ENCODE data around the gene BIVM.

The BIVM gene, protein sequence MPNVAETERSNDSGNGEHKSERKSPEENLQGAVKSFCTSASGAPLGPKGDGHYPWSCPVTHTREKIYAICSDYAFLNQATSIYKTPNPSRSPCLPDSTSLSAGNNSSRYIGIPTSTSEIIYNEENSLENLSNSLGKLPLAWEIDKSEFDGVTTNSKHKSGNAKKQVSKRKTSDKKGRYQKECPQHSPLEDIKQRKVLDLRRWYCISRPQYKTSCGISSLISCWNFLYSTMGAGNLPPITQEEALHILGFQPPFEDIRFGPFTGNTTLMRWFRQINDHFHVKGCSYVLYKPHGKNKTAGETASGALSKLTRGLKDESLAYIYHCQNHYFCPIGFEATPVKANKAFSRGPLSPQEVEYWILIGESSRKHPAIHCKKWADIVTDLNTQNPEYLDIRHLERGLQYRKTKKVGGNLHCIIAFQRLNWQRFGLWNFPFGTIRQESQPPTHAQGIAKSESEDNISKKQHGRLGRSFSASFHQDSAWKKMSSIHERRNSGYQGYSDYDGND

DNA sequence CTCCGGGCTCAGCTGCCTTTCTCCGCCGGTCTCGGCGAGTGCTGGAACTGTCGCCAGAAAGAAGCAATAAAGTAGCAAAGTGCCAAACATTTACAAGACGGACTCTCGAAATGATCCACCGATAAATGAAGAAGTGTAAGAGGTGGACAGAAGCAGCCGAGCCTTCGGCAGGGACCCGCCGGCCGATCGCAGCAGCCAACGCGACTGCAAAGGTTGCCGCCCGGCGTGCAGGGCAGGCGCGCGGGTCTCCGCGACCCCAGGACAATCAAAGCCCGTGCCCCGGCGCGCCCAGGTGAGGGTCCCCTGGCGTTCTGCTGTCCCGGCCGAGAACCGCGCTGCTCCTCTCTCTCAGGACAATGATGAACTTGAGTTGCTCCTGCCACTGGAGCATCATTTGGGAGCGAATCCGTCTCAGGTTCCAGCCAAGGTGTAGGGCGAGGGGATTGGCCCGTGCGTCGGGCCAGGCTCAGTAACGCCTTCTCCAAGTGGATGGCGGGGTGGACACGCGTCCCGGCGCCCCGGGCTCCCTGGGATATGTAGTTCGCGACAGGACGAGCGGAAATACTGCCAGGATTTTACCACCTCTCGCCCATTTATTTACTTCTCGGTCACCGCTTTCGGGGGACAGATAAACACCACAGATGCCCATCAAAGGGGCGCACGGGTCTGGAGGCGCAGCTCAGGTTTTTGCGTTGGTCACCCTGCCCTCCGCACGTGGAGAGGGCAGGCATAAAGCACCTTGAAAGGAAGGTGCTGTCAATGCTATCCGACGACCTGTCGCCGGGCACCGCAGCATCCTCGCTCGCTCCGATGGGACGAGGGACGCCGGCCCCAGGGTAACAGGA lies at the start of gene BIVM, which contains the start of gene POGLUT2:
BIVM (plus strand) TSS at position 539 of the 845 bp plus-strand sequence. CDS start 8,149 bp downstream, outside the sequence.
POGLUT2 (minus strand) TSS at position 396 of the 845 bp plus-strand sequence; CDS start at position 90, 306 bp downstream.
- H3K9me3 ChIP-seq (ENCODE audit: control insufficient read depth in 2 of 2, low read length in 2 of 2): no peaks in the 10 kb centered on the region
- peak within 1 kb of the TSS; percentile 64 to 70 for H3K27ac ChIP-seq (ENCODE audit: low read depth in 2 of 2, low read length in 2 of 2)
- peaks cover 0 to 9% of the 10 kb centered on the region in 2 donors for H3K4me1 ChIP-seq (ENCODE audit: control insufficient read depth in 2 of 2, insufficient read depth in 2 of 2, low read length in 2 of 2)
- H3K4me3 ChIP-seq (ENCODE audit: low read length in 2 of 2): peak within 1 kb of the TSS; percentile 65 to 83
- no peaks in the 10 kb centered on the region for H3K27me3 ChIP-seq (ENCODE audit: control insufficient read depth in 2 of 2, insufficient read depth in 2 of 2, low read length in 2 of 2)
- no peaks in the 10 kb centered on the region for H3K36me3 ChIP-seq (ENCODE audit: control insufficient read depth in 2 of 2, insufficient read depth in 2 of 2, low read length in 2 of 2)
- peak within 1 kb of the TSS; percentile 52 to 81 for H3K9ac ChIP-seq (ENCODE audit: low read depth in 1 of 2, low read length in 2 of 2)

DNA sequence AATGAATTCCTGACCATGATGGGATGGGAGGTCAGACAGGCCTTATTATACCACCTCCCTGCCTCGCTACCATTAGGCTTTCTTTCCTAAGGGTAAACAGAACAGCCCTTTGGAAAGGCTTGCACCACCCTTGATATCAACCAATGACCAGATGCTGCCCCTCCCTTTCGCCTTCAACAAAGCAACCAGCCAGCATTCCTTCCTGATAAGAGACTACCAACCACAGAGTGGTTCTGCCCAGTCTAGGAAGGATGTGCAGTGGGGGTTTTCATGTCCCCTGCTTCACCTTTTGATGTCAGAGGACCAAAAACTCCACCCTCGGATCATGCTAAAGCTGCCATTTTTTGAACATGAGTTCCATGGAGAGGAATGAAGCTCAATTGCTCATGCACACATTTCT lies 47.0 kb upstream of the BIVM start:
- peaks cover 0 to 3% of the 10 kb centered on the region in 2 donors for H3K9me3 ChIP-seq (ENCODE audit: control insufficient read depth in 2 of 2, low read length in 2 of 2)
- H3K4me1 ChIP-seq (ENCODE audit: control insufficient read depth in 2 of 2, insufficient read depth in 2 of 2, low read length in 2 of 2): no peaks in the 10 kb centered on the region
- no peak overlapping the region for H3K27ac ChIP-seq (ENCODE audit: low read depth in 2 of 2, low read length in 2 of 2)
- H3K27me3 ChIP-seq (ENCODE audit: control insufficient read depth in 2 of 2, insufficient read depth in 2 of 2, low read length in 2 of 2): no peaks in the 10 kb centered on the region
- H3K36me3 ChIP-seq (ENCODE audit: control insufficient read depth in 2 of 2, insufficient read depth in 2 of 2, low read length in 2 of 2): no peaks in the 10 kb centered on the region
- H3K4me3 ChIP-seq (ENCODE audit: low read length in 2 of 2): no peak overlapping the region
- H3K9ac ChIP-seq (ENCODE audit: low read depth in 1 of 2, low read length in 2 of 2): no peak overlapping the region

DNA sequence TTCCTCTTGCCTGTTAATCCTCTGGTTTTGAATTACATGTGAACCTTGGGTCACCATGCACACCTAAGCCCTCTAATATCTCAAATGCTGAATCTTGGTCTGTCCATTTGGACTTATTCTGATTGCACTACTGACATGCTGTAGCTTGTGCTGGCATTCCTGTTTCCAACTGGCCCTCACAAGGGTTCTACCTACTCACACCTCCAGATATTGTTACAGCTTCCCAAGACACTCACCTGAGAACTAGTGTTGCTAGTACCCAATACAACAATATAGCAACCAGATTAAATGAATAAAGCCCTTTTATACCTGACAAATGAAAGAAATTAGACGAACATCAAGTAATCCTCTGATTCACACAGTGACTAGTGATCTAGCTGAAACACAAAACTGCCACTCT lies 41.9 kb upstream of the BIVM start:
- H3K27me3 ChIP-seq (ENCODE audit: control insufficient read depth in 2 of 2, insufficient read depth in 2 of 2, low read length in 2 of 2): no peaks in the 10 kb centered on the region
- H3K4me3 ChIP-seq (ENCODE audit: low read length in 2 of 2): no peak overlapping the region
- no peaks in the 10 kb centered on the region for H3K4me1 ChIP-seq (ENCODE audit: control insufficient read depth in 2 of 2, insufficient read depth in 2 of 2, low read length in 2 of 2)
- H3K9me3 ChIP-seq (ENCODE audit: control insufficient read depth in 2 of 2, low read length in 2 of 2): peaks cover 0 to 2% of the 10 kb centered on the region in 2 donors
- H3K9ac ChIP-seq (ENCODE audit: low read depth in 1 of 2, low read length in 2 of 2): no peak overlapping the region
- no peak overlapping the region for H3K27ac ChIP-seq (ENCODE audit: low read depth in 2 of 2, low read length in 2 of 2)
- no peaks in the 10 kb centered on the region for H3K36me3 ChIP-seq (ENCODE audit: control insufficient read depth in 2 of 2, insufficient read depth in 2 of 2, low read length in 2 of 2)

DNA sequence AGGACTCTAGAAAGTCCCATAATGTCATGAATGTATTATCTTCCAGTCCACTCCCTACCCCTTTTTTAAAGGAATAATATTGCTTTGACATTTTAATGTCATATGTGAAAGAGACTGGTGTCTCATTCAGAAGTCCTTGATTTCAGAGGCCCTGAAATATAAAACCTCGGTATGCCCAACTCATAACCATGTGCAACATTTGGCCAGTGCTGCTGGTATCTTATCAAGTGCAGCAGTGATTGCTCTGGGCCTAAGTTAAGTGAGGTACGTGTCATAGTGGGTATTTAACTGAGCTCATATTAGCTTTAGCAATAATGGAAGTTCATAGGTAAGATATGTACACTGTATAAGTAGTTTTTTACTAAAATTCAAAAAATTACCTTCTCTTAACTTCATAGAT lies 40.1 kb upstream of the BIVM start:
- H3K9me3 ChIP-seq (ENCODE audit: control insufficient read depth in 2 of 2, low read length in 2 of 2): no peaks in the 10 kb centered on the region
- H3K36me3 ChIP-seq (ENCODE audit: control insufficient read depth in 2 of 2, insufficient read depth in 2 of 2, low read length in 2 of 2): no peaks in the 10 kb centered on the region

DNA sequence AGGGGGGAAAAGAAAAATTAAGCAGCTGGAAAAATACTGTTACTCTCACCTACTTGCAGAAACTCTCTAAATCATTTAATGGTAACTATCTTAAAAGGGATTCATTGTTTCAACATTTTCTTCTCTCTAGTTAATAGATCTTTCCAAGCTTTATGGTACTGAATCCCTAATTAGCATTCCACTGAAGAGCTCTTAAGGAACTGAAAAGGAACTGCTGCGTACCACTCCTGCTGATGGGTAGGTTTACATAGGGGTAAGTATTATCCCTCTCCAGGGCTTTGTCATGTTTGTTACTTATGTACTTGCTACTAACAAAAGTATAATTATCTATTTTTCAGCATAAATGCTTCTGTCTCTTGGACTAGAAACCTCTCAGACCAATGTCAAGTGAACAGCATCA lies 37.8 kb upstream of the BIVM start:
- no peaks in the 10 kb centered on the region for H3K4me1 ChIP-seq (ENCODE audit: control insufficient read depth in 2 of 2, insufficient read depth in 2 of 2, low read length in 2 of 2)
- H3K27me3 ChIP-seq (ENCODE audit: control insufficient read depth in 2 of 2, insufficient read depth in 2 of 2, low read length in 2 of 2): no peaks in the 10 kb centered on the region
- H3K27ac ChIP-seq (ENCODE audit: low read depth in 2 of 2, low read length in 2 of 2): no peak overlapping the region
- H3K9me3 ChIP-seq (ENCODE audit: control insufficient read depth in 2 of 2, low read length in 2 of 2): no peaks in the 10 kb centered on the region
- H3K4me3 ChIP-seq (ENCODE audit: low read length in 2 of 2): no peak overlapping the region
- no peak overlapping the region for H3K9ac ChIP-seq (ENCODE audit: low read depth in 1 of 2, low read length in 2 of 2)
- no peaks in the 10 kb centered on the region for H3K36me3 ChIP-seq (ENCODE audit: control insufficient read depth in 2 of 2, insufficient read depth in 2 of 2, low read length in 2 of 2)

More for the DNA sequence above, 40.1 kb upstream of the BIVM start:
- no peak overlapping the region for H3K27ac ChIP-seq (ENCODE audit: low read depth in 2 of 2, low read length in 2 of 2)
- H3K4me1 ChIP-seq (ENCODE audit: control insufficient read depth in 2 of 2, insufficient read depth in 2 of 2, low read length in 2 of 2): no peaks in the 10 kb centered on the region
- H3K4me3 ChIP-seq (ENCODE audit: low read length in 2 of 2): no peak overlapping the region
- H3K9ac ChIP-seq (ENCODE audit: low read depth in 1 of 2, low read length in 2 of 2): no peak overlapping the region
- H3K27me3 ChIP-seq (ENCODE audit: control insufficient read depth in 2 of 2, insufficient read depth in 2 of 2, low read length in 2 of 2): no peaks in the 10 kb centered on the region

DNA sequence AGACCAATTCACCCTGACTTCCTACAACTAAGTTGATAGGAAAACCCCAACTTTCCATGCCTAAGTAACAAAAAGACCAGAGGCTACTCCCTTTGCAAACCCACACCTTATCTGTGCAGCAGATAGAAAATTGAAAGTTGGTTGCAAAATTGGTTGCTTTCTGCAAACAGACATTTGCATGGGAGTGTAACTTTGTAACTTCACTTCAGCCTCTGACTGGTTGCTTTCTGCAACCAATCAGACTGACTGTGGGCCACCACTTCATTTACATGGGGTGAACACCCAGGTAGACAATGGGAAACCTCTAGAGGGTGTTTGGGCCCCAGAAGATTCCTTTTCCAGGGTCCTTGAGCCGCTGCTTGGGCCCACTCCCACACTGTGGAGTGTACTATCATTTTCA lies 35.2 kb upstream of the BIVM start:
- Histone ChIP-seq H3K27ac (ENCODE audit: low read depth in 2 of 2, low read length in 2 of 2) (no peak overlapping the region), H3K4me1 (ENCODE audit: control insufficient read depth in 2 of 2, insufficient read depth in 2 of 2, low read length in 2 of 2) (no peaks in the 10 kb centered on the region), H3K27me3 (ENCODE audit: control insufficient read depth in 2 of 2, insufficient read depth in 2 of 2, low read length in 2 of 2) (no peaks in the 10 kb centered on the region), H3K9me3 (ENCODE audit: control insufficient read depth in 2 of 2, low read length in 2 of 2) (no peaks in the 10 kb centered on the region), H3K4me3 (ENCODE audit: low read length in 2 of 2) (no peak overlapping the region), H3K36me3 (ENCODE audit: control insufficient read depth in 2 of 2, insufficient read depth in 2 of 2, low read length in 2 of 2) (peaks cover 0 to 3% of the 10 kb centered on the region in 2 donors), H3K9ac (ENCODE audit: low read depth in 1 of 2, low read length in 2 of 2) (no peak overlapping the region)

DNA sequence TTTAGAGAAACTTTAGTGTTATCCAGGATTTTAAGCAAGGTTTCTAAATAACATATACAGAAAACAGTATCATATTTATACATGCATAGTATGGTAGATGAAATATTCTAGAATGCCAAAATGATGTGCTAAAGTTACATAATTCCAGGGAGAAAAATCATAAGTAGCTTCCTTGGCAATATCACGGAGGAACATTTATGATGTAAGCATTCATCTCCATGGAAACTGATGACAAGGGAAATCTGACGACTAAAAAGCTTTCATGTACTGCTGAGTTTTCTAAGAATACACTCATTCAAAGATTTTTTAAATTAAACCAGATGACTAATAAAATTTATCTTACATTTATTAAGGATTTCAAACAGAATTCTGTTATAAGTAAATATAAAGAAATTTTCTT lies 30.0 kb upstream of the BIVM start:
- Histone ChIP-seq H3K9me3 (ENCODE audit: control insufficient read depth in 2 of 2, low read length in 2 of 2) (no peaks in the 10 kb centered on the region), H3K9ac (ENCODE audit: low read depth in 1 of 2, low read length in 2 of 2) (no peak overlapping the region), H3K36me3 (ENCODE audit: control insufficient read depth in 2 of 2, insufficient read depth in 2 of 2, low read length in 2 of 2) (peaks cover 0 to 3% of the 10 kb centered on the region in 2 donors), H3K27me3 (ENCODE audit: control insufficient read depth in 2 of 2, insufficient read depth in 2 of 2, low read length in 2 of 2) (no peaks in the 10 kb centered on the region), H3K27ac (ENCODE audit: low read depth in 2 of 2, low read length in 2 of 2) (no peak overlapping the region), H3K4me1 (ENCODE audit: control insufficient read depth in 2 of 2, insufficient read depth in 2 of 2, low read length in 2 of 2) (peaks cover 0 to 6% of the 10 kb centered on the region in 2 donors), H3K4me3 (ENCODE audit: low read length in 2 of 2) (no peak overlapping the region)

DNA sequence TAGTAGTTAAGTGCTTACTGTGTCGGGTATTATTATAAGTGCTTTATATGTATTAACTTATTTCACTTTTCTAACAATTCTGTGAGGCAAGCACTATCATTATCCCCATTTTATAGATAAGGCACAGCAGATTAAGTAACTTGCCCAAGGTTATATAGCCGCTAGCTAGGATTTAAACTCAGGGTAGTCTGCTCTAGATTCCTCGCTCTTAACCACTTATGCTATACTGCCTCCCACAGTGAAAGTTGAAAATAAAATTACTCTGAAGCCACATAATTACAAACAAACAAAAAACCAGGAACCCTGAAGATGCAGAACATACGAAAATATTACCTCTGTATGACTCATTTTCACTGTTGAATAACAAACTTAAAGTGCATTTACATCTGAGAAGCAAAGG lies 29.2 kb upstream of the BIVM start:
- Histone ChIP-seq H3K27me3 (ENCODE audit: control insufficient read depth in 2 of 2, insufficient read depth in 2 of 2, low read length in 2 of 2) (no peaks in the 10 kb centered on the region), H3K4me1 (ENCODE audit: control insufficient read depth in 2 of 2, insufficient read depth in 2 of 2, low read length in 2 of 2) (peaks cover 3 to 6% of the 10 kb centered on the region in 2 donors), H3K27ac (ENCODE audit: low read depth in 2 of 2, low read length in 2 of 2) (no peak overlapping the region), H3K9ac (ENCODE audit: low read depth in 1 of 2, low read length in 2 of 2) (no peak overlapping the region), H3K4me3 (ENCODE audit: low read length in 2 of 2) (no peak overlapping the region), H3K36me3 (ENCODE audit: control insufficient read depth in 2 of 2, insufficient read depth in 2 of 2, low read length in 2 of 2) (peaks cover 0 to 3% of the 10 kb centered on the region in 2 donors), H3K9me3 (ENCODE audit: control insufficient read depth in 2 of 2, low read length in 2 of 2) (no peaks in the 10 kb centered on the region)

DNA sequence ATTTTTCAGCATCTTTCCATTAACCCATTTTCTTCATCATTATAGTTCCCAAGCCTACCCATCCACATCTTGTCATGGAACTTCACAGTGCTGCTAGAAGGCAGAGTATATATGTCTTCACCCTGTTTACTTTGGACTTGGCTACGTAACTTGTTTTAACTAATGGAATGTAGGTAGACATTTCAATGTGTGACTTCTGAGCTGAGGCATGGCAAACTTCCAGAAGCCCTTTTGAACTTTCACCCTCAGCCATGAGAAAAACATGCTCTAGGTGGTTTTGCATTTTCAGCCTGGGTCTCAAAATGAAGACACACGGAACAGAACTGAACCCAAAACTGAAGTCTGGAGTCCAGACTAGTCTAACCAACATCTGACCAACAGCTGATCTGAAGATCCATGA lies 28.5 kb upstream of the BIVM start:
- Histone ChIP-seq H3K4me1 (ENCODE audit: control insufficient read depth in 2 of 2, insufficient read depth in 2 of 2, low read length in 2 of 2) (peaks cover 3 to 6% of the 10 kb centered on the region in 2 donors), H3K27me3 (ENCODE audit: control insufficient read depth in 2 of 2, insufficient read depth in 2 of 2, low read length in 2 of 2) (no peaks in the 10 kb centered on the region), H3K9me3 (ENCODE audit: control insufficient read depth in 2 of 2, low read length in 2 of 2) (no peaks in the 10 kb centered on the region), H3K36me3 (ENCODE audit: control insufficient read depth in 2 of 2, insufficient read depth in 2 of 2, low read length in 2 of 2) (peaks cover 0 to 3% of the 10 kb centered on the region in 2 donors), H3K9ac (ENCODE audit: low read depth in 1 of 2, low read length in 2 of 2) (no peak overlapping the region), H3K27ac (ENCODE audit: low read depth in 2 of 2, low read length in 2 of 2) (no peak overlapping the region), H3K4me3 (ENCODE audit: low read length in 2 of 2) (no peak overlapping the region)
